ENCODE results near the gene ZNF618.

Gene ZNF618

GRCh38 chr9:113948891-113949570, 72.9 kb downstream of the ZNF618 start:
- TF ChIP-seq CTCF (IDR thresholded peaks at IDR 0.05; ENCODE audit: insufficient read depth, missing control alignments), result no peak
- no peak for DNase-seq (ENCODE audit: insufficient read length, low spot score)
- no peak for FAIRE-seq

GRCh38 chr9:113949571-113950078, 73.5 kb downstream of the ZNF618 start:
- DNase-seq (ENCODE audit: insufficient read length, low spot score) (no peak), FAIRE-seq (no peak)
- no peak for TF ChIP-seq CTCF (IDR thresholded peaks at IDR 0.05; ENCODE audit: insufficient read depth, missing control alignments)

- FAIRE-seq (no peak), DNase-seq (ENCODE audit: insufficient read length, low spot score) (no peak)
- no peak for TF ChIP-seq CTCF (IDR thresholded peaks at IDR 0.05; ENCODE audit: insufficient read depth, missing control alignments)
These were observed 74.3 kb downstream of the ZNF618 start for GRCh38 chr9:113950195-113951031.

- TF ChIP-seq CTCF (IDR thresholded peaks at IDR 0.05; ENCODE audit: insufficient read depth, missing control alignments), result no peak
- no peak for DNase-seq (ENCODE audit: insufficient read length, low spot score)
- no peak for FAIRE-seq
These were observed 74.9 kb downstream of the ZNF618 start for GRCh38 chr9:113951032-113951372.

GRCh38 chr9:113952676-113953075, 76.6 kb downstream of the ZNF618 start:
- FAIRE-seq, result no peak
- no peak for DNase-seq (ENCODE audit: insufficient read length, low spot score)
- TF ChIP-seq CTCF (IDR thresholded peaks at IDR 0.05; ENCODE audit: insufficient read depth, missing control alignments), result no peak

- no peak for DNase-seq (ENCODE audit: insufficient read length, low spot score)
- no peak for FAIRE-seq
- TF ChIP-seq CTCF (IDR thresholded peaks at IDR 0.05; ENCODE audit: insufficient read depth, missing control alignments), result no peak
These were observed 77.4 kb downstream of the ZNF618 start for GRCh38 chr9:113953531-113953930.

- DNase-seq (ENCODE audit: insufficient read length, low spot score), result no peak
- no peak for FAIRE-seq
- no peak for TF ChIP-seq CTCF (IDR thresholded peaks at IDR 0.05; ENCODE audit: insufficient read depth, missing control alignments)
These were observed 78.5 kb downstream of the ZNF618 start for GRCh38 chr9:113954591-113954990.
